ES-I3 (cell line): Measurements from ENCODE around the gene CKMT1A.
"Not testable (repeated sequence)": the region's sequence is repeated elsewhere in the genome, so short reads cannot be mapped to it uniquely, and the experiment has no call there.

Experiments used
- H3K36me3 ChIP-seq: 2 replicates; pipeline ENCODE4 v1.6.1; 2013; ENCODE audit warnings: mild to moderate bottlenecking, low read length, control low read depth, moderate library complexity; ENCODE audit not compliant: insufficient read depth
- H3K4me1 ChIP-seq: 2 replicates; pipeline ENCODE4 v1.6.1; 2013; ENCODE audit warnings: mild to moderate bottlenecking, control low read depth, low read length; ENCODE audit not compliant: insufficient read depth
- H3K9ac ChIP-seq: 2 replicates; pipeline ENCODE4 v1.6.1; 2013; ENCODE audit warnings: low read depth, mild to moderate bottlenecking, low read length, moderate library complexity
- H3K9me3 ChIP-seq: 2 replicates; pipeline ENCODE4 v1.6.1; 2013; ENCODE audit warnings: mild to moderate bottlenecking, low read length, moderate library complexity; ENCODE audit not compliant: control insufficient read depth, insufficient read depth

Gene CKMT1A

GRCh38 chr15:43693148-43694022 is at the start of gene CKMT1A:
Gene CKMT1A, plus strand, starts transcription at chr15:43693859. Its CDS starts 192 bp downstream, at chr15:43694051.
- H3K9ac ChIP-seq, H3K4me1 ChIP-seq, H3K9me3 ChIP-seq, H3K36me3 ChIP-seq: not testable (repeated sequence)

- Histone ChIP-seq H3K9ac (no peak within 1 kb of the TSS), H3K4me1 (no peaks in the 10 kb centered on the region), H3K36me3 (no peaks in the 10 kb centered on the region), H3K9me3 (no peaks in the 10 kb centered on the region)
These were observed 44.8 kb upstream of the CKMT1A start, which contains the start of gene CATSPER2 for GRCh38 chr15:43648649-43649429. Gene CATSPER2, minus strand, starts transcription at chr15:43648844. Its CDS starts 783 bp downstream, at chr15:43648061.

GRCh38 chr15:43649430-43649926 is 44.2 kb upstream of the CKMT1A start:
- H3K9me3 ChIP-seq, H3K4me1 ChIP-seq, H3K36me3 ChIP-seq, H3K9ac ChIP-seq: not testable (repeated sequence)

GRCh38 chr15:43659727-43660126 is 33.9 kb upstream of the CKMT1A start:
- H3K9me3 ChIP-seq, H3K9ac ChIP-seq, H3K4me1 ChIP-seq, H3K36me3 ChIP-seq: not testable (repeated sequence)

GRCh38 chr15:43662293-43662692 is 31.4 kb upstream of the CKMT1A start:
- H3K9me3 ChIP-seq, H3K36me3 ChIP-seq, H3K4me1 ChIP-seq, H3K9ac ChIP-seq: not testable (repeated sequence)

- not testable (repeated sequence) for H3K9ac ChIP-seq, H3K4me1 ChIP-seq, H3K9me3 ChIP-seq
These were observed 30.3 kb upstream of the CKMT1A start for GRCh38 chr15:43663333-43663732.

GRCh38 chr15:43666177-43666576 is 27.5 kb upstream of the CKMT1A start:
- H3K9ac ChIP-seq, H3K36me3 ChIP-seq, H3K9me3 ChIP-seq, H3K4me1 ChIP-seq: not testable (repeated sequence)

More at GRCh38 chr15:43663333-43663732, 30.3 kb upstream of the CKMT1A start:
- H3K36me3 ChIP-seq = not testable (repeated sequence)

- H3K36me3 ChIP-seq, H3K4me1 ChIP-seq, H3K9ac ChIP-seq, H3K9me3 ChIP-seq: not testable (repeated sequence)
These were observed 19.5 kb upstream of the CKMT1A start for GRCh38 chr15:43674175-43674574.

GRCh38 chr15:43689604-43690301 is 3.9 kb upstream of the CKMT1A start:
- H3K9me3 ChIP-seq, H3K9ac ChIP-seq, H3K36me3 ChIP-seq, H3K4me1 ChIP-seq: not testable (repeated sequence)

- H3K9me3 ChIP-seq, H3K4me1 ChIP-seq: not testable (repeated sequence)
These were observed 980 bp upstream of the CKMT1A start for GRCh38 chr15:43692679-43693078.

GRCh38 chr15:43702174-43702573 is 8.5 kb downstream of the CKMT1A start:
- H3K9ac ChIP-seq = no peak overlapping the region
- H3K36me3 ChIP-seq = no peaks in the 10 kb centered on the region
- no peaks in the 10 kb centered on the region for H3K4me1 ChIP-seq
- H3K9me3 ChIP-seq = no peaks in the 10 kb centered on the region

More at GRCh38 chr15:43692679-43693078, 980 bp upstream of the CKMT1A start:
- H3K36me3 ChIP-seq, H3K9ac ChIP-seq: not testable (repeated sequence)

- H3K4me1 ChIP-seq = no peaks in the 10 kb centered on the region
- no peaks in the 10 kb centered on the region for H3K36me3 ChIP-seq
- no peaks in the 10 kb centered on the region for H3K9me3 ChIP-seq
- no peak overlapping the region for H3K9ac ChIP-seq
These were observed 9.2 kb downstream of the CKMT1A start for GRCh38 chr15:43702701-43703424.

- not testable (repeated sequence) for H3K9ac ChIP-seq, H3K36me3 ChIP-seq, H3K9me3 ChIP-seq, H3K4me1 ChIP-seq
These were observed 16.9 kb downstream of the CKMT1A start for GRCh38 chr15:43710431-43711131.
